ENCODE data around the gene GGPS1.
"Not testable (repeated sequence)": the region's sequence is repeated elsewhere in the genome, so short reads cannot be mapped to it uniquely, and the experiment has no call there.

Gene GGPS1

GRCh38 chr1:235369802-235370201 is 41.4 kb downstream of the GGPS1 start:
- Histone ChIP-seq H3K4me3 (ENCODE audit: low read depth, low read length) (no peak overlapping the region), H3K27me3 (ENCODE audit: control insufficient read depth, insufficient read depth, low read length) (no peaks in the 10 kb centered on the region), H3K4me1 (ENCODE audit: control insufficient read depth, insufficient read depth, low read length) (no peaks in the 10 kb centered on the region), H3K36me3 (ENCODE audit: control insufficient read depth, insufficient read depth, low read length) (peaks cover 12% of the 10 kb centered on the region; the same call in 1 of the 2 replicates), H3K9me3 (ENCODE audit: control insufficient read depth, insufficient read depth, low read depth, low read length) (no peaks in the 10 kb centered on the region), H3K27ac (ENCODE audit: low read depth, low read length) (no peak overlapping the region), H3K9ac (ENCODE audit: low read length) (no peak overlapping the region)

- no peaks in the 10 kb centered on the region for H3K27me3 ChIP-seq (ENCODE audit: control insufficient read depth, insufficient read depth, low read length)
- no peak overlapping the region for H3K4me3 ChIP-seq (ENCODE audit: low read depth, low read length)
- H3K9me3 ChIP-seq (ENCODE audit: control insufficient read depth, insufficient read depth, low read depth, low read length) = no peaks in the 10 kb centered on the region
- H3K27ac ChIP-seq (ENCODE audit: low read depth, low read length) = no peak overlapping the region
- no peak overlapping the region for H3K9ac ChIP-seq (ENCODE audit: low read length)
- H3K4me1 ChIP-seq (ENCODE audit: control insufficient read depth, insufficient read depth, low read length) = no peaks in the 10 kb centered on the region
- H3K36me3 ChIP-seq (ENCODE audit: control insufficient read depth, insufficient read depth, low read length) = peaks cover 35% of the 10 kb centered on the region
Observed at GRCh38 chr1:235375919-235376605, 47.7 kb downstream of the GGPS1 start.

DNA sequence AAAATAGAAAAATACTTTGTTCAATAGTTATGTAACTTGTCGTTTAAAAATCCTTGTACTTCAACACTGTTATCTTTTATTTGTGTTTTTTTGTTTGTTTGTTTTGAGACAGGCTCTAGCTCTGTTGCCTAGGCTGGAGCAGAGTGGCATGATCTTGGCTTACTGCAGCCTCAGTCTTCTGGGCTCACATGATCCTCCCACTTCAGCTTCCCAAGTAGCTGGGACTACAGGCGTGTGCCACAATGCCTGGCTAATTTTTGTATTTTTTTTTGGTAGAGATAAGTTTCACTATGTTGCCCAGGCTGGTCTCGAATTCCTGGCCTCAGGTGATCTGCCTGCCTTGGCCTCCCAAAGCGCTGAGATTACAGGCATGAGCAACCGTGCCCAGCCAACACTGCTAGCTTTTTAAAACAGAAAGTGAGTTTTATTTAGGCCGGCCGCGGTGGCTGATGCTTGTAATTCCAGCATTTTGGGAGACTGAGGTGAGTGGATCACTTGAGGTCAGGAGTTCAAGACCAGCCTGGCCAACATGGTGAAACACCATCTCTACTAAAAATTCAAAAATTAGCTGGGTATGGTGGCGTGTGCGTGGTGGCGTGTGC is 49.9 kb downstream of the GGPS1 start:
- H3K4me1 ChIP-seq (ENCODE audit: control insufficient read depth, insufficient read depth, low read length); H3K9ac ChIP-seq (ENCODE audit: low read length); H3K27me3 ChIP-seq (ENCODE audit: control insufficient read depth, insufficient read depth, low read length); H3K4me3 ChIP-seq (ENCODE audit: low read depth, low read length); H3K27ac ChIP-seq (ENCODE audit: low read depth, low read length); H3K9me3 ChIP-seq (ENCODE audit: control insufficient read depth, insufficient read depth, low read depth, low read length): not testable (repeated sequence)
- H3K36me3 ChIP-seq (ENCODE audit: control insufficient read depth, insufficient read depth, low read length) = peaks cover 33% of the 10 kb centered on the region

DNA sequence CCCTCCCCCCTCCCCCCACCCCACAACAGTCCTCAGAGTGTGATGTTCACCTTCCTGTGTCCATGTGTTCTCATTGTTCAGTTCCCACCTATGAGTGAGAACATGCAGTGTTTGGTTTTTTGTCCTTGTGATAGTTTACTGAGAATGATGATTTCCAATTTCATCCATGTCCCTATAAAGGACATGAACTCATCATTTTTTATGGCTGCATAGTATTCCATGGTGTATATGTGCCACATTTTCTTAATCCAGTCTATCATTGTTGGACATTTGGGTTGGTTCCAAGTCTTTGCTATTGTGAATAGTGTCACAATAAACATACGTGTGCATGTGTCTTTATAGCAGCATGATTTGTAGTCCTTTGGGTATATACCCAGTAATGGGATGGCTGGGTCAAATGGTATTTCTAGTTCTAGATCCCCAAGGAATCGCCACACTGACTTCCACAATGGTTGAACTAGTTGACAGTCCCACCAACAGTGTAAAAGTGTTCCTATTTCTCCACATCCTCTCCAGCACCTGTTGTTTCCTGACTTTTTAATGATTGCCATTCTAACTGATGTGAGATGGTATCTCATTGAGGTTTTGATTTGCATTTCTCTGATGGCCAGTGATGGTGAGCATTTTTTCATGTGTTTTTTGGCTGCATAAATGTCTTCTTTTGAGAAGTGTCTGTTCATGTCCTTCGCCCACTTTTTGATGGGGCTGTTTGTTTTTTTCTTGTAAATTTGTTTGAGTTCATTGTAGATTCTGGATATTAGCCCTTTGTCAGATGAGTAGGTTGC is 53.8 kb downstream of the GGPS1 start:
- not testable (repeated sequence) for H3K27me3 ChIP-seq (ENCODE audit: control insufficient read depth, insufficient read depth, low read length); H3K9ac ChIP-seq (ENCODE audit: low read length); H3K4me1 ChIP-seq (ENCODE audit: control insufficient read depth, insufficient read depth, low read length); H3K4me3 ChIP-seq (ENCODE audit: low read depth, low read length); H3K27ac ChIP-seq (ENCODE audit: low read depth, low read length); H3K9me3 ChIP-seq (ENCODE audit: control insufficient read depth, insufficient read depth, low read depth, low read length)
- H3K36me3 ChIP-seq (ENCODE audit: control insufficient read depth, insufficient read depth, low read length) = peaks cover 24% of the 10 kb centered on the region

GRCh38 chr1:235385633-235386032 is 57.3 kb downstream of the GGPS1 start:
- not testable (repeated sequence) for H3K27ac ChIP-seq (ENCODE audit: low read depth, low read length); H3K4me1 ChIP-seq (ENCODE audit: control insufficient read depth, insufficient read depth, low read length); H3K36me3 ChIP-seq (ENCODE audit: control insufficient read depth, insufficient read depth, low read length); H3K27me3 ChIP-seq (ENCODE audit: control insufficient read depth, insufficient read depth, low read length); H3K9ac ChIP-seq (ENCODE audit: low read length); H3K4me3 ChIP-seq (ENCODE audit: low read depth, low read length)
- H3K9me3 ChIP-seq (ENCODE audit: control insufficient read depth, insufficient read depth, low read depth, low read length) = peaks cover 16% of the 10 kb centered on the region

DNA sequence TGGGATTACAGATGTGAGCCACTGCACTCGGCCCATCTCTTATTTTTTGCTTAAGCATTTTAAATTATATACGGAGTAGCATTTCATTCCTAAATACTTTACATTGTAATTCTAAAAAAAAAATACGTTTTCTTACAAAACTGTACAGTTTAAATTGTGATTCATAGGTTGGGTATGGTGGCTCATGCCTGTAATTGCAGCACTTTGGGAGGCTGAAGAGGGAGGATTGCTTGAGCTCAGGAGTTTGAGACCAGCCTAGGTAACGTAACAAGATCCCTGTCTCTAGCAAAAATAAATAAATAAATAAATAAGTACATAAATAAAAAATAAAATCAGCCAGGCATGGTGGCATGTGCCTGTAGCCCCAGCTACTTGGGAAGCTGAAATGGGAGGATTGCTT is 63.5 kb downstream of the GGPS1 start:
- no peaks in the 10 kb centered on the region; the same call in 1 of the 2 replicates for H3K36me3 ChIP-seq (ENCODE audit: control insufficient read depth, insufficient read depth, low read length)
- H3K27me3 ChIP-seq (ENCODE audit: control insufficient read depth, insufficient read depth, low read length) = no peaks in the 10 kb centered on the region
- H3K9ac ChIP-seq (ENCODE audit: low read length) = no peak overlapping the region
- no peak overlapping the region for H3K27ac ChIP-seq (ENCODE audit: low read depth, low read length)
- no peaks in the 10 kb centered on the region for H3K4me1 ChIP-seq (ENCODE audit: control insufficient read depth, insufficient read depth, low read length)
- H3K9me3 ChIP-seq (ENCODE audit: control insufficient read depth, insufficient read depth, low read depth, low read length) = peaks cover 16% of the 10 kb centered on the region
- no peak overlapping the region for H3K4me3 ChIP-seq (ENCODE audit: low read depth, low read length)

All from HUES6 (cell line).